NCI-H2107 treated with DMSO at 0.1 percent for 48 hours (cell line): Measurements from ENCODE around the gene SLC44A3.

Source experiments
- DNase-seq: peaks from one replicate; lab custom pipeline; 2025; ENCODE audit not compliant: unreplicated experiment; lab: John Stamatoyannopoulos, UW

SLC44A3 gene

DNA sequence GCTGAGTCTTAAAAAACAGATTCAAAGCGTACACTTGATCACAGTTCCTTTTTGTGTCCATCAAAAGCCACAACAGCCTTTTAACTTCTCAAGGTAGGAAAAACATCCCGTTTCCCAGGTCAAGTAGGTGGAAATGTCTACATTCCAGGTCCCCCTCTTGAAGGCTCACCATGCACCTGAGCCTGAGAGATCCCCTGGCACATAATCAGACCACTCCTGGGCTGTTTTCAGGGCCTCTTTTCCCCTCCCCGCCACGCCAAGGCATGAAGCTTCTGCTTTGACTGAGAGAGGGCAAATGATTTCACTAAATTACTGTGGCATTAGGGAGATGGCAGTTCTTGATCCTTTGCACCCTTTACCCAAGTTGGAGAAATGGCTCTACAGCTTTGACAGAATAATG lies 85.0 kb downstream of the SLC44A3 start:
- no peak for DNase-seq

DNA sequence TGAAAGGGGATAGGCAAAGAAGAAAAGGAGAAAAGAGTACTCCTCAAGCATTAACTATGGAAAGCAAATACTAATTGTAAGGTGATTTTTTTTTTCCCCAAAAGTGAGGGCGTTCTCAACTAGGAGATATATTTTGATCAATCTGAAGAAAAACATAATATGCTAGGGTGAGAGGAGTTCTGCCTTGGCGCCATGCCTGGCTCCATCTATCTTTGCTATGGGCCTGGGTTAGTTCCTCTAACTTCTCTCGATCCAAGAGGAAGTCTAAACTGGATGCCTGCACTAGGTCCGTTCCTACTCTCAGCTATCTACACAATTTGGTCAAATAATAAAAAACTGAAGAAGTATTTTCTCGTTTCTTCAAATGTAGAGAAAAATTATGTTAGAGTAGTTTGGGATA lies 86.2 kb downstream of the SLC44A3 start:
- no peak for DNase-seq

DNA sequence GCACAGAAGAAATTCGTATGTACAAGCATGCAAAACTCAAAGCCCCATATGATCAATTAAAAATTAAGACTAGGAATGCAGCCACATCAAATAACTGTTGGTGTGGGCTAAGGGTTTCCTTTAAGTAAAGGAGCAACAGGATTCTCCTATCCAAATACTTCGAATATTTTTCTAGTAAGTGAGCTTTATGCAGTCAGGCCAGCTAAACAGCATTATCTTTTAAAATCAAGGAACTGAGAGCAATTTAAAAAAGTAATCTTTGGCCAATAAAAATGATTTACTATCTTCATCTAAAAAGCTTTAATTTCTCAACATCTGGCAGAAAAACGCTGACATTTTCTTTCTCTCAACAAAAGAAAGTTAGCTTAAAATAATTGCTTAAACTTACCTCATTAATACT lies 87.0 kb downstream of the SLC44A3 start:
- DNase-seq = no peak

DNA sequence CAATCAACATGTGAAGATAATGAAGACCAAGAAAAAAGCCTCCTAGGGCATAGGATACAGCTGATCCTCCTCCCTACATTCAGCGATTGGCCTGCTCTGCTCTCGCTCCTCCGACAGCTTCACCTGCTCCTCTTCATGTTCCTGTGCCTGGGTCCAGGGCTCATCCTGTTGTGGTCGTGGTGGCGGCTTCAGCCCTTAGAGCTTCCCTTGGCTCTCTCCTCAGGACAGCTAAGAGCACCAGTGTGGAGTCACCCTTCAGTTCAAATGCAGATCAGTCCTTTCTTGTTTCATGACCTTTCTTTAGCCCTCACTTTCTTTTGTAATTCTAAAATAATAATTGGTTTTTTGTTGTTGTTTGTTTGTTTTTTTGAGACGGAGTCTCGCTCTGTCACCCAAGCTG lies 88.0 kb downstream of the SLC44A3 start:
- no peak for DNase-seq

DNA sequence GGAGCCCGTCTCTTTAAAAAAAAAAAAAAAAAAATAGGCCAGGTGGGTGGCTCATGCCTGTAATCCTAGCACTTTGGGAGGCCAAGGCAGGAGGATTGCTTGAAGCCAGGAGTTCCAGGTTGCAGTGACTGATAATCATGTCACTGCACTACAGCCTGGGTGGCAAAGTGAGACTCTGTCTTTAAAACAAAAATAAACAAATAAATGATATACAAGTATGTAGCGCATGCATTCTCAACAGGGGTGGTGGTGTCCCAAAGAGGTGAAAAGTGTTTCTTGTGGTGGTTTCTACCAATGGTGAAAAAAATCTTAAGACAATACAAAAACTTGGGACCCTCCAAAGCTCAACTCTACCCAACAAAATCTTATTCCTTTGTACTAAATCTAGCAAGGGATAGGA lies 88.8 kb downstream of the SLC44A3 start:
- DNase-seq = no peak

DNA sequence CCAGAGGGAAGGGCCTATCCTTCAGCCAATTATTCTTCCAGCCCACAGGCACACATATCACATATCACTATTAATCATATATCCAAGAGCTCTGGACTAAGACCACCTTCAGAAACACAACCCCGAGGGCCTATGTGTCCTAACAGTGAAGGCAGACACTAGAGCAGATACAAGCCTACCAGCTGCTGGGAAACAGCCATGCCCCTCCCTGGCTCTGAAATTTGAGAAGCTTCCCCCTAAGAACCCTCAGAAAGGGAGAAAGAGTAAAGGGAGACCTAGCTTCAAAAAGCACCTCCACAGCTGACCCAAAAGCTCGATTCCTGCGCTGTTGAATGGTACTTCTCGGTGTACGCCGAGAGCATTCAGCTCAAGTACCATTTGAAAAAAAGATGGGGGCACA lies 89.3 kb downstream of the SLC44A3 start:
- DNase-seq = peak; percentile 58

DNA sequence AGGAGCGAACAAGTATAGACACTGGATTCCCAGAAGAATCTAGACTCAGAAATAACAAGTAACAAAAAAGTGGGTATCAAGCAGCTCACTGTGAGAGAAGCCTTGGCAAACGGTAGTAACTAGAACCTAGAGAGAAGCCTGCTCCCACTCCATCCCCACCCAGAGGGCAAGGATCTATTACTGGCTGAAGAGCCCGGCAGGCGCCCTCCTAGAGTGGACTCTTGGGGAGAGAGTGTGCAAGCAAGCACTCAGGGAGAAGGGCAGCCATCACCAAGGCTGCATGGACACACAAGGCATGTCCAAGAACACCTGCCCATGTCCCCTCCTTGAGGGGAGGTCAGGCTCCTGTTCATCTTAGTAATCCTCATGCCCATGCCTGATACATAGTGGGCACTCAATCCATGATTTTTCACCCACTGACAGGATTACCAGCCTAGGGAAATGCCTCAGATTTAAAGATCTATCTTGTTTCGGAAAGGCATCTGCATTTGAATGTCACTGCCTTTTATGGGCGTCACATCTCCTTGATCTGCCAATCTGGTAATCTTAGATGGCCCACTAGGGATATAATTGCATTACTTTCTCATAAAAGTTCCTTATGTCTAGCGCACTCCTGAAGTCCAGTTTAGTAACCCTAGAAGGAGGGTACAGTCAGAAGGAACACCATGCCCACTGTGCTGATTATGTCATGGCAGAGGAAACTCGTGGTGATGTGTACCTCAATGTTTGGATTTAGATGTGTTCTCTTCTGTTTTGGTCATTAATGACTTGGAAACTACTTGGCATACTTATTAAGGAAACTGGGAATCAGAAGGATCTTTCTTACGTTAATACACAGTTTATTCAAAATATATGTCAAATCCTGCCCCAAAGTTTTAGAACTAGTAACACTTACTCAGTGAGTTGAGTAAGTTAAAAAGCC lies 92.4 kb downstream of the SLC44A3 start:
- DNase-seq = no peak

DNA sequence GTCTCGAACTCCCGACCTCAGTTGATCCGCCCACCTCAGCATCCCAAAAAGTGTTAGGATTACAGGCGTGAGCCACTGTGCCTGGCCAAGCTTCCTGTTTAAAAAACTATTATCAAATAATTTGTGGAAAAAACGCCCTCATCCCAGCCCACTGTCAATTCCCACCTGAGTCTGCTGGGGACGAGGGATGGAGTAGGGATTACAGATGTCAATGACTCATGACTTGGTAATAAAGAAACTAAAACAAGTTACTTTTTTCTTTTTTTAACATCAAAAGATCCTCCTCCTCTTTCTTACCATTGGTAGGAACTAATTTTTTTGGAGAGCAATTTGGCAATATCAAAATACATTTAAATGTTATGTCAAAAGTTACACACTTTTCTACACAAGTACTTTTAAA lies 97.1 kb downstream of the SLC44A3 start:
- no peak for DNase-seq

DNA sequence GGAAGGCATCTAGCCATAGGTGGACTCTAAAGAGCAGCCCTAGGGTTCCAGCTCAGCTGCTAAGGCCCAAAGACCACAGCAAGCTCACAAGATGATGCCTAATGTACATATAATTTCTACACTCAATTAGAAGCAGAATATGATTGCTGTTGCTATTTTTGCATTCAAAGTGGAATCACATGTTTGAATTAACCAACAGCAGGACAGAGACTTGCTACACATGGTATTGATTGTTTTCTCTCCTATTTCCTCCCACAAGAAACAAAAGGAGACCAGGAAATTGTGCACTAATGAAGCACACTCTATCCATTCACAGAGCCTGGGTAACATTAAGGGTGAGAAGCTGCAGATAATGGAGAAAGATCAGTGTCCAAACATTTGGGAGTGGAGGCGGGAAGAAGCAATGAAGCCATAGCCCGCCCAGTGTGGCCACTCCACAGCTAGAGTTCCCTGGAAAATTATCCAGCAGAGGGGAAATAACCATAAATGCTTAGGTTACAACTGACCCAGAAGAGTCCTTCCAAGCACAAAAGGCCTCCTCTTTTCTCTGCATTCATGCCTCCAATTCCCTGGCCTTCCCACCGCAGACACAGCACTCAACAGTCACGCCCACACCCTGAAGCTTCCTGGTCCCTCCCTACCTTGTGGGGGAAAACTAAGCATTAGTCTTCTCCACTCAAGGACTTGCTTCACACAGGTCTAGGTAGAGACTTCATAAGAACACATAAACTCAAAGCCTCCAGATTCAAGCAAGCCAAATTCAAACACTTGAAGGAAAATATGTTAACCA lies 99.3 kb downstream of the SLC44A3 start:
- peak; percentile 87 for DNase-seq

DNA sequence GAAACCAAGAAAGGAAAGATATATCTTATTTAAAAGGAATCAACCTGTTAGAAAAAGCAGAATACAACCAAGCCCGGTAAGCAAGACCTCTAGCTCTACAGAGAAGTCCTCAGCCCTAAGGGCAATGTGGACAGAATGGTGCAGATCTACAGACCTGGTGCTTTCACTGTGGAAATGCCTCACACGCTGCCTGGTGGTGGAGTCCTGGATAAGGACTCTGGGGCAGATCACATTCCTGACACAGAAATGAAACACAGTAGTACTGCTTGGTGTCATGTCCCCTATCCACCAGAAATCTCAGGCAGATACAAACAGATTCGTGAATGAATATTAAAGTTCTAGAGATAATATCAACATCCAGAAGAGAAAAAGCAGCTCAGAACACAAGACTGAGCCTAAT lies 99.9 kb downstream of the SLC44A3 start:
- no peak for DNase-seq

DNA sequence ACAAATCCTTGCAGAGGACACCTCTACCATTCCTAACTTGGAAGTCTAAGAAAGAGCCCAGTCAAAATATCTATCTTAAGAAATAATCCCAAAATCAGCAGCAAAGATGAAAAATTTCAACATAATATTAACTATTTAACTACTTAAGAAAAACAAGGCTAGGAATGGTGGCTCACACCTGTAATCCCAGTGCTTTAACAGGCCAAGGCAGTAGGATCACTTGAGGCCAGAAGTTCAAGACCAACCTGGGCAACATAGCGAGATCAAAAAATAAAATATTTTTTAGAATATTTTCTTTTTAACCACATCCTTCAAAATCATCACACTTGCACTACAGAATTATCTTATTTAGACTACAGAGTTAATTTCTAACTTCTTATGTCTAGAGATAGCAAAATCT lies 101.8 kb downstream of the SLC44A3 start:
- no peak for DNase-seq

DNA sequence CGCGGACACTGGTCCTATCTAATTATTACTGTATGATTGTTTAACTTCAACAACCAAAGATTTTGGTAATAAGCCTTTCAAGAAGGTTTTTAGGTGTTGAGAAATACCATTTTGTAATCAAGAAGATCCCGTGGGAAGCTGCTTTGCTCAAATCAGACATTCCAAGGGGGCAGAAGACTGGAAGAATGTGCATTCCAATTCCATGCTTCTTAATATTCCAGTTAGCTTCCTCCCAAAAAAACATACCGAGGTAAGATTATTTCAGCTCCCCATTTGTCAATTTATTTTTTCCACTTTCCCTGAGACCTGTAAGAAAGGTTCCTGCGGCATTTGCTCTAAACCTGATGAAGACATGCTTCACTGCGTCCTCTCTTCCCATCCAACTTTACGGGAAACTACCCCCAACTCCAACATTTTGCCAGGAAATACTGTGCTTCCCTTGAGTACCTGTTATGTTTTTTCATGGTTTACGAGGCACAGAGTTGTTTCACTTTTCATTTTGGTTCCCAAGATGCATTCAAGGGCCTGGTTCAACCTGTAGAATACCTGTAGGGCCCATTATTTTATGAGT lies 102.7 kb downstream of the SLC44A3 start:
- DNase-seq = no peak

DNA sequence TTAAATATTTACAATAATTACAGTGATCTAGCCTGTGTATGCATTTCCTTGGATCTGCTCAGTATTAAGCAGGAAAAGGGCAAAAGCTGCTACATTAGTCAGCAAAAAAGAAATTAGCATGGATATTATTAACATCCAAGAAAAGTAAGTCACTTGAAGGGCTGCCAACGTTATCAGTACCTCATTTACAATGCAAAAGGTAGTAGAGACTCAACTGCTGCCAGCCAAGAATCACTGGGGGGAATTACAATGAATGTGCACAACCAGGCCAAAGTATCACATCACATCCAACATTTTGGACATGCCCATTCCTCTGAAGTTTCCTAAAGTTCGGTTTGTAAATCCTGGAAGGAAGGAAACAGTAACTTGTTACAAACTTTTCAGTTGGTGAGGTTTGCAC lies 104.8 kb downstream of the SLC44A3 start:
- peak; percentile 40 for DNase-seq

DNA sequence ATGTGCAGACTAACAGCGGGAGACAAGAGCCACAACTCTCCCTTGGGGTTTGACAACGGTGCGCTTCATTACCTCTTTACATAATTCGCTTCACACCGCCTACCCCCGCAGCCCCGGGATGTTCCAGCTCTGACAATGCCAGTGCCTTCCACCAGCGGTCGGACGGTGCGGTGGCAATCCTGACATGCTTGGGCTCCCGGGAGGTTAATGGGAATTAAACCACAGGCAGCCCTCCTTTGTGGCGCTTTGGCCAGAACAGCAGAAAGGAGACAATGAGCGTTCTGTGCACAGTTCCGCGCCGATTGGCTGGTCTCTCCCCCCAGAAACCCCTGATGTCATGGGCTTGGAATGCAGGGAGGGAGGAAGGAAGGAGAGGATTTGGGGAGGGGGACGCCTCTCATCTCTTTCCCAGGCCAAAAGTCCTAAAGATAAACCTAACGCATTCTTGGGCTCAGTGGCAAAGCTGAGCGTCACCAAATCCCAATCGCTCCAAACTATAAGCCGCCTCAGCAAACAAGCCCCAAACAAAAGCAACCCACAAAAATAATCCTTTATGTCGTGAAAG lies 105.5 kb downstream of the SLC44A3 start:
- peak; percentile 83 for DNase-seq

DNA sequence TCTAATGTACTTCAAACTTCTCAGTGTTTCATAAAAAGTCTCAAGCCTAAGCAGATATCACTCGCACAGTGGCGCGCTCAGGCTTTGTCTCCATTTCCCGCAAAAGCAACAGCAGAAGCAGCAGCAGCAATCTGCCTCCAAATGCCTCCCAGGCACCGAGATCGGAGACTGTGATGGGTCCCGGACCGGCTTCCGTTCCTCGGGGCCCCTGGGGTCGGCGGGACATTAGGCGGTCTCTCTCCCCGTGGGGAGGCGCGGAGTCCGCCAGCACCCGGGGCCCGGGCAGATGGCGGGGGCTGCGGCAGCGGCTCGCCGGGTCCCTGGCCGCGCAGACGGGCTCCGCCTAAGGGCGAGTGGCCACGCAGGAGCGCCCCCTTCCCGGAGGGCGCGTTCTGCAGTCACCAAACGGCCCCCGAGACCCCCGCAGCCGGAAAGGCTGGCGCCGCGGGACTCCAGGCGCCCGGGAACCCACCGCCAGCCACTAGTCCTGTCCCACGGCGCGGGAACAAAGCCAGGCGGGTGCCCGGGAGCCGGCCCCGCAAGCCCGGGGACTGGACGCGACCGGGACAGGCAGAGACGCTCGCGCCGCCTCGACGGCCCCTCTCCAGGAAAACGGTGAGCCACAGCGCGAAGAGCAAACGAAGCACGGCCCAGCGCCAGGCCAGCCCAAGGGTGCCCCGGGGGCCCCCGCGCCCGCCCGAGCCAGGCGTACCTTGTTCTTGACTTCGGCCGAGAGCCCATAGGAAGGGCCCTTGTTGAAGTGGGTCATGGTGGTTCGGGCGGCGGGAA lies 106.2 kb downstream of the SLC44A3 start:
- DNase-seq = no peak

DNA sequence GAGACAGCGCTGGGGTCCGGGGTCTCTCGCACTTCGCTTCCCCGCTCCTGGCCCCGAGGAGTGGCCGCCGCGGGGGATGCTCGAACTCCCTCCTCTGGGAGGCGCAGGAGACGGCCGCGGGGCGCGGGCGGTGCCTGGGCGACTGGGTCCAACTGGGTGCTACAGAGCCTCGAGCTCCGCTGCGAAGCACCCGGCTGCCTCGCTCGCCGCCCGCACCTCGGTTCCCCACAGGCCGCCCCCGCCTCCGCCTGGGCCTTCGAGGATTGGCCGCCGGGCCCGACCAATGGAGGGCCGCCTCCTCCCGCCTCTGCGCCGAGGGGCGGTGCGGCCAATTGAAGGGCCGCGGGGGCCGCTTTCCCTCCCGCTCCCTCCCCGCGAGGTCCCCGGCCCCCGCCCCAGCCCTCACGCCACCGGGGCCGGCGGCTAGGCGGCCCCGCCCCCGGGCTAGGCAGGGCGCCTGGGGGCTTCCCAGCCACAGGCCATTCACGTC lies 106.8 kb downstream of the SLC44A3 start, which contains the start of gene CNN3:
Gene CNN3, minus strand, starts transcription at position 196 of the 490 bp plus-strand sequence. CDS start 216 bp downstream, outside the sequence.
- DNase-seq = peak; percentile 73

DNA sequence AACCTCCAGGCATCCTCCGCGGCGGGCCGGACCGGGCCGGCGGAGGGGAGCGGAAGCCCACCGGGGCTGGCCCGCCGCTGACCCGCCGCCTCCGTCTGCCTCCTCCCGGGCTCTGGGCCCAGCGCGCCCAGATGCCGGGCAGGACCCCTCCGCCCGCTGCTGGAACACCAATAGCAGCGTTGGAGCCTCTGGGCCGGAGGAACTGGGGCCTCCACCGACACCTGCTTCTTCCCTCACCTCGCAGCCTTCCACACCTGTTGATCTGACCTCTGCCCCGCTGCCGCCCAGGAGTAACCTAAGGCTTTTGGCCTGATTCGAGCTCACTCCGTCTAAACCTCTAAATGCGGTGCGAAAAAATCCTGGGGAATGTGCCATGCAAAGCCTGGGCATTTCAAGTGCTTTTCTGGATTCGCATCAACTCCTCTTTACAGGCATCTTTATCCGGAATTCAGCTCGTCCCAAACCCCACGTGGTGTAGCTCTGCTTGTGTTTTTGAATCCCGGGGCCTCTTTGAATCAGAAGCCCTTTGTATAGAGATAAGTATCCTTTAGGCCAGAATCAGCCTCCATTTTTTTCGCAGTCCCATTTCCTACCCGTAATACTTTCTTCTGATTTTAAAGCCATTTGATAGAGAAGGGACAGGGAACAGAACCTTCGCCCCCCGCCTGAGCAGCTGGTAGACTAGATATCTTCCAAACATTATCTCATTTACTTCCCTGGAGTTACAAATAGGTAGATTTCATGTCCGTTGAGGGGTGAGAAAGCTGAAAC lies 107.4 kb downstream of the SLC44A3 start:
- DNase-seq = peak; percentile 62

DNA sequence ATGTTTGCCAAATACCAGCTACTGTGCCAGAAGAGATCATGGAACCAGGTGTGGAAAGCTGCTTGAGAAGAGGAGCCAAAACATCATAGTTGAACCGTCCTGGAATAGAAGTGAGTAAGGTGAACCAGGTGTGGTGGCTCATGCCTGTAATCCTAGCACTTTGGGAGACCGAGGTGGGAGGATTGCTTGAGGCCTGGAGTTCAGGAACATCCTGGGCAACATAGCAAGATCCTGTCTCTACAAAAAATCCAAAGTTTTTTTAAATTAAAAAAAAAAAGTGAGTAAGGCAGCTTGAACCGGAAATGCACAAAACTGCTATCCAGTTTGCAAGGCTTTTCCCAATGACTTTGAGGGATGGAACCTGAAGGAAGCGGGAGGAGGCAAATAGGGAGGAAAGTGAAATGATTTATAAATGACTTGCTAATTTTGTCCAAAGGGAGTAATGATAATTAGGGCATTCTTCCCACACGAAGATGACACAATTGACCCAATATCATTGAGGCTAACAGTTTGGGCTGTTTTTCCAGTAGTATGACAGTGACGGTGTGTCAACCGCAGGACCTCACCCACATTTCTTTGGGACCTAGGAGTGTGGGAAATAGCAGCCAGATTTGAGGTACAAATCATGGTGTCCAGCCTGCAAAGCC lies 108.3 kb downstream of the SLC44A3 start:
- DNase-seq = no peak
